HEK293 (cell line): ENCODE data around the gene LMNTD2.

Experiments
- CTCF ChIA-PET: fragments of 350-600 bp; formaldehyde crosslinking; extraction: SDS; loops from one replicate; lab custom pipeline; 2021; ENCODE audit warnings: antibody characterized with exemption; lab: Yijun Ruan, JAX
- POLR2A ChIA-PET: fragments of 300-600 bp; formaldehyde crosslinking; extraction: SDS; loops from one replicate; lab custom pipeline; 2020; ENCODE audit warnings: antibody characterized with exemption, inconsistent platforms; lab: Yijun Ruan, JAX
- H3K27ac ChIP-seq: fragments of 200-500 bp; sonication (Bioruptor generic); 2 replicates; pipeline ENCODE4 v1.5.1; 2014; ENCODE audit warnings: low read depth, low read length, control low read depth, inconsistent platforms; ENCODE audit errors: extremely low read depth
- H3K36me3 ChIP-seq, 2 experiments: fragments of 200-500 bp in 1 of 2; sonication (Bioruptor generic) in 1 of 2; 1 replicate in 1 of 2; 2 replicates in 1 of 2; pipeline ENCODE4 v1.5.1; 2014 to 2017; ENCODE audit warnings: inconsistent platforms in 2 of 2, low read length in 2 of 2; ENCODE audit not compliant: control insufficient read depth in 2 of 2, insufficient read depth in 1 of 2
- H3K4me1 ChIP-seq: fragments of 200-500 bp; sonication (Bioruptor generic); 2 replicates; pipeline ENCODE4 v1.5.1; 2014; ENCODE audit warnings: mild to moderate bottlenecking, low read length, inconsistent platforms; ENCODE audit not compliant: control insufficient read depth, insufficient read depth
- H3K4me3 ChIP-seq: 2 replicates; pipeline ENCODE4 v1.5.1; 2011; ENCODE audit warnings: low read depth, mild to moderate bottlenecking, control low read depth, low read length, moderate library complexity
- H3K9me3 ChIP-seq: fragments of 200-500 bp; sonication (Bioruptor generic); 2 replicates; pipeline ENCODE4 v1.5.1; 2014; ENCODE audit warnings: low read depth, low read length, inconsistent platforms; ENCODE audit not compliant: control insufficient read depth, insufficient read depth
- TCF7L2 ChIP-seq: IDR thresholded peaks from 2 replicates; pipeline ENCODE4 v1.6.1; 2011; ENCODE audit warnings: low read depth, mild to moderate bottlenecking, inconsistent platforms, low read length, moderate library complexity, borderline replicate concordance
- YY1 ChIP-seq: fragments of 450-650 bp; formaldehyde crosslinking; IDR thresholded peaks from 2 replicates; pipeline ENCODE4 v1.5.1; 2018; ENCODE audit warnings: missing biosample characterization, missing genetic modification characterization
- ZBTB1 ChIP-seq: fragments of 450-650 bp; formaldehyde crosslinking; IDR thresholded peaks from 2 replicates; pipeline ENCODE4 v1.5.1; 2016; ENCODE audit warnings: missing biosample characterization, missing genetic modification characterization
- ZBTB17 ChIP-seq: fragments of 450-650 bp; formaldehyde crosslinking; IDR thresholded peaks from 2 replicates; pipeline ENCODE4 v1.5.1; 2016; ENCODE audit warnings: missing biosample characterization, missing genetic modification characterization
- ZBTB20 ChIP-seq: fragments of 450-650 bp; formaldehyde crosslinking; IDR thresholded peaks from 2 replicates; pipeline ENCODE4 v1.5.1; 2016; ENCODE audit warnings: missing biosample characterization, missing genetic modification characterization
- ZBTB44 ChIP-seq: fragments of 450-650 bp; IDR thresholded peaks from 2 replicates; pipeline ENCODE4 v1.5.1; 2018; ENCODE audit warnings: missing biosample characterization, mild to moderate bottlenecking, missing genetic modification characterization
- ZNF146 ChIP-seq: fragments of 450-650 bp; formaldehyde crosslinking; IDR thresholded peaks from 2 replicates; pipeline ENCODE4 v1.5.1; 2016; ENCODE audit warnings: missing biosample characterization, missing genetic modification characterization
- ZNF16 ChIP-seq: fragments of 450-650 bp; formaldehyde crosslinking; IDR thresholded peaks from 2 replicates; pipeline ENCODE4 v1.5.1; 2016; ENCODE audit warnings: low read depth, missing biosample characterization, missing genetic modification characterization
- ZNF175 ChIP-seq: fragments of 450-650 bp; formaldehyde crosslinking; IDR thresholded peaks from 2 replicates; pipeline ENCODE4 v1.5.1; 2016; ENCODE audit warnings: missing biosample characterization, missing genetic modification characterization
- ZNF211 ChIP-seq: fragments of 450-650 bp; formaldehyde crosslinking; IDR thresholded peaks from 2 replicates; pipeline ENCODE4 v1.5.1; 2016; ENCODE audit warnings: low read depth, missing biosample characterization, missing genetic modification characterization
- ZNF26 ChIP-seq: fragments of 450-650 bp; formaldehyde crosslinking; IDR thresholded peaks from 2 replicates; pipeline ENCODE4 v1.5.1; 2016; ENCODE audit warnings: missing biosample characterization, missing genetic modification characterization
- ZNF280D ChIP-seq: fragments of 450-650 bp; formaldehyde crosslinking; IDR thresholded peaks from 2 replicates; pipeline ENCODE4 v1.5.1; 2016; ENCODE audit warnings: missing biosample characterization, missing genetic modification characterization
- ZNF501 ChIP-seq: fragments of 450-650 bp; formaldehyde crosslinking; IDR thresholded peaks from 2 replicates; pipeline ENCODE4 v1.5.1; 2016; ENCODE audit warnings: missing biosample characterization, missing genetic modification characterization
- ZNF510 ChIP-seq: fragments of 450-650 bp; formaldehyde crosslinking; IDR thresholded peaks from 2 replicates; pipeline ENCODE4 v1.5.1; 2018; ENCODE audit warnings: mild to moderate bottlenecking, missing genetic modification characterization, missing biosample characterization; ENCODE audit not compliant: insufficient replicate concordance
- ZNF548 ChIP-seq: fragments of 450-650 bp; formaldehyde crosslinking; IDR thresholded peaks from 2 replicates; pipeline ENCODE4 v1.5.1; 2016; ENCODE audit warnings: missing biosample characterization, missing genetic modification characterization
- ZNF549 ChIP-seq: fragments of 450-650 bp; IDR thresholded peaks from 2 replicates; pipeline ENCODE4 v1.5.1; 2018; ENCODE audit warnings: missing biosample characterization, missing genetic modification characterization, mild to moderate bottlenecking, inconsistent platforms, moderate library complexity
- ZNF560 ChIP-seq: fragments of 450-650 bp; formaldehyde crosslinking; IDR thresholded peaks from 2 replicates; pipeline ENCODE4 v1.5.1; 2017; ENCODE audit warnings: missing biosample characterization, missing genetic modification characterization, borderline replicate concordance
- ZNF571 ChIP-seq: fragments of 450-650 bp; formaldehyde crosslinking; IDR thresholded peaks from 2 replicates; pipeline ENCODE4 v1.5.0; 2017; ENCODE audit warnings: missing biosample characterization, missing genetic modification characterization

The LMNTD2 gene

DNA sequence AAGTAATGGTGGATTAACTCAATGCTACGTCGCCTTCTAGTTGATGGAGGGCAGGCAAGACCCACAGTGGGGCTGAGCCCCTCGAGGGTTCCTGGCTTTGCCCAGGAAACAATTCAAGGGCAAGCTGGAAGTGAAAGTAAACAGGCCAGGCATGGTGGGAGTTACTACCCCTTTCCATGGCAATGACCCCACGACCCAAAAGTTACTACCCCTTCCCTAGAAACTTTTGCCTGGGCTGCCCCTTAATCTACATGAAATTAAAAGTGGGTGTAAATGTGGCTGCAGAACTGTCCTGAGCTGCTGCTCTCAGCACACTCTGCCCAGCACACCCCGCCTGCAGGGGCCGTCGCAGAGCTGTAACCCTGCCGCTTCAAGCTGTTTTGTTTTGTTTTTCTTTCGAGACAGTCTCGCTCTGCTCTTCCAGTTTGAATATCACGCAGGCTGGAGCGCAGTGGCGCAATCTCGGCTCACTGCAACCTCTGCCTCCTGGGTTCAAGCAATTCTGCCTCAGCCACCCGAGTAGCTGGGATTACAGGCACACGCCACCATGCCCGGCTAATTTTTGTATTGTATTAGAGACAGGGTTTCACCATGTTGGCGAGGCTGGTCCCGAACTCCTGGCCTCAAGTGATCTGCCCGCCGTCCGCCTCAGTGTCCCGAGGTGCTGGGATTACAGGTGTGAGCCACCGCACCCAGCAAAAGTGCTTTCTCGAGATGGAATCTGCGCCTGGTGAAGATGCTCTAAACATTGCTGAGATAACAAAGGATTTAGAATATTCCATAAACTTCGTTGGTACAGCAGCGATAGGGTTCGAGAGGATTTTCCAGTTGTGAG lies 47.6 kb downstream of the LMNTD2 start (continued):
- TF ChIP-seq ZNF280D (tag by site-specific recombination): no peak
- TF ChIP-seq, all 188 proteins: peak for 0

GRCh38 chr11:508956-509355 lies 51.6 kb downstream of the LMNTD2 start:
- ChIA-PET CTCF (interaction anchor here (1.3 to 2.0 kb wide), 3 partner anchors 9 to 60 kb away, joined by 3 to 8 read pairs (median 6); no protein-coding TSS in a partner anchor), POLR2A (interaction anchor here (0.7 kb wide), 1 partner anchor 110 kb away, joined by 4 read pairs; no protein-coding TSS in a partner anchor)
- Histone ChIP-seq H3K27ac (no peak overlapping the region), H3K4me3 (no peak overlapping the region), H3K36me3 (peaks cover 0 to 20% of the 10 kb centered on the region in 2 experiments; a peak in 1 of 3 replicates), H3K9me3 (no peaks in the 10 kb centered on the region), H3K4me1 (no peaks in the 10 kb centered on the region)
- TF ChIP-seq YY1 (no peak), ZBTB44 (tag by site-specific recombination) (no peak), ZNF510 (tag by site-specific recombination) (no peak), ZBTB1 (no peak), ZBTB20 (tag by site-specific recombination) (no peak), ZBTB17 (tag by site-specific recombination) (no peak), ZNF548 (tag by site-specific recombination) (no peak), ZNF501 (no peak), ZNF175 (tag by site-specific recombination) (no peak), ZNF16 (tag by site-specific recombination) (no peak)

DNA sequence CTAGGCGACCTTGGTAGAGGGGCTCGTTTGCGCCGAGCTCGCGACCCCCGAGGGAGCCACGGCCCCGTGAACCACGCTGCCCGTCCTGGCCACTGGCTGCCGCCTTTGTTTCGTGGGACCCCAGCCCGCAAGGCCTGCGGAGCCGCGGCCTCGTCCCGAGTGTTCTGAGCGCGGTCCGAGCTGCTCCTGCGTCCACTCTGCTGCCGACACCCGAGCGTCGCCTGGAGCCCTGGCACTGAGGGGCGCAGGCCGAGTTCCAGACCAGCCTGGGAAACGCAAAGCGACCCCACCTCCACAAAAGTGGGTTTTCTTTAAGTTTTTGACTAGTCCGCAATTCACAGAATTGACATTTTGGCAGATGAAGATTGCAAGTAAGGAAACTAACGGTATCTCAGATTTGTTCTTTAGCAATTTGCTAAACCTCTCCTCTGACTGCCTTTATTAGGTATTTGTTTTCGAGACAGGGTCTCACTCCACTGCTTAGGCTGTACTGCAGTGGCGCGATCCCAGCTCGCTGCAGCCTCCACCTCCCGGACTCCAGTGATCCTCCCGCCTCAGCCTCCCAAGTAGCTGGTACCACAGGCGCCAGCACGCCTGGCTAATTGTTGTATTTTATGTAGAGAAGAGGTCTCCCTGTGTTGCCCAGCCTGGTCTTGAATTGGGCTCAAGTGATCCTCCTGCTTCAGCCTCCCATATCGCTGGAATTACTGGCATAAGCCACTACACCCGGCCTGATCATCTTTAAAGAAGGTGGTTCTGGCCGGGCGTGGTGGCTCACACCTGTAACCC lies 52.6 kb downstream of the LMNTD2 start:
- CTCF ChIA-PET: interaction anchor here (0.5 to 2.0 kb wide), 3 partner anchors 11 to 58 kb away, joined by 3 to 8 read pairs (median 3); partner anchors contain the start of gene PTDSS2
- Histone ChIP-seq H3K27ac (peak overlapping the region; percentile 48; the same call in 1 of the 2 replicates), H3K36me3 (peaks cover 0 to 18% of the 10 kb centered on the region in 2 experiments; a peak in 1 of 3 replicates), H3K9me3 (no peaks in the 10 kb centered on the region), H3K4me3 (peak overlapping the region; percentile 90), H3K4me1 (no peaks in the 10 kb centered on the region)
- POLR2A ChIA-PET: interaction anchor here (1.9 kb wide), 1 partner anchor 35 kb away, joined by 4 read pairs; no protein-coding TSS in a partner anchor
- no peak for TF ChIP-seq ZNF26 (tag by site-specific recombination)
- TF ChIP-seq ZNF571 (tag by site-specific recombination): no peak
- TF ChIP-seq ZNF549 (tag by site-specific recombination): no peak
- no peak for TF ChIP-seq ZNF146 (tag by site-specific recombination)
- no peak for TF ChIP-seq ZNF211 (tag by site-specific recombination)
- no peak for TF ChIP-seq ZNF560 (tag by site-specific recombination)
- TF ChIP-seq TCF7L2: no peak
